GM18498 (cell line): ENCODE measurements around the gene NAGLU.
A peak's percentile ranks its signal among the peaks of the same experiment; 100 is the strongest.

Experiments used
- ATAC-seq: cut with Tn5 transposase; IDR thresholded peaks from one replicate; pipeline ENCODE4 v1.9.1; 2021; ENCODE audit warnings: mild to moderate bottlenecking, moderate library complexity; ENCODE audit not compliant: unreplicated experiment

Gene NAGLU

GRCh38 chr17:42563143-42563509, 27.1 kb downstream of the NAGLU start:
- no peak for ATAC-seq

GRCh38 chr17:42563543-42563942, 27.5 kb downstream of the NAGLU start:
- no peak for ATAC-seq

- ATAC-seq, result no peak
Measured at GRCh38 chr17:42563950-42564349, 27.9 kb downstream of the NAGLU start.

- ATAC-seq, result no peak
Measured at GRCh38 chr17:42564815-42565522, 28.9 kb downstream of the NAGLU start.

GRCh38 chr17:42565523-42566214, 29.6 kb downstream of the NAGLU start:
- ATAC-seq, result no peak

GRCh38 chr17:42566215-42566882, 30.3 kb downstream of the NAGLU start:
- no peak for ATAC-seq

- ATAC-seq, result peak; percentile 72
Measured at GRCh38 chr17:42566883-42567573, 31.0 kb downstream of the NAGLU start, which contains the start of gene MLX. Gene MLX (plus strand): TSS chr17:42567100. CDS start chr17:42567125, 25 bp downstream.

- ATAC-seq, result no peak
Measured at GRCh38 chr17:42568341-42569111, 32.5 kb downstream of the NAGLU start.

GRCh38 chr17:42571435-42572225, 35.6 kb downstream of the NAGLU start:
- no peak for ATAC-seq

GRCh38 chr17:42573095-42573494, 37.1 kb downstream of the NAGLU start:
- ATAC-seq, result no peak

GRCh38 chr17:42574463-42574862, 38.4 kb downstream of the NAGLU start:
- no peak for ATAC-seq

- ATAC-seq, result no peak
Measured at GRCh38 chr17:42577140-42577531, 41.1 kb downstream of the NAGLU start.

GRCh38 chr17:42577532-42578281, 41.7 kb downstream of the NAGLU start, which contains the start of gene PSMC3IP:
Gene PSMC3IP (minus strand): TSS chr17:42577729. CDS start chr17:42577686, 43 bp downstream.
- ATAC-seq, result peak; percentile 71

GRCh38 chr17:42578282-42578869, 42.3 kb downstream of the NAGLU start:
- peak; percentile 58 for ATAC-seq

GRCh38 chr17:42579794-42580551, 43.9 kb downstream of the NAGLU start:
- no peak for ATAC-seq

- ATAC-seq, result no peak
Measured at GRCh38 chr17:42581744-42582270, 45.8 kb downstream of the NAGLU start.

- ATAC-seq, result no peak
Measured at GRCh38 chr17:42584880-42585279, 48.8 kb downstream of the NAGLU start.

GRCh38 chr17:42585353-42585752, 49.3 kb downstream of the NAGLU start:
- no peak for ATAC-seq
